ENCODE results near the gene ADAM10. TPM values are rescaled to one million over a fixed set of nuclear protein-coding genes. Genes with fewer than 3 reads are reported as not detected.

The ADAM10 gene
- total and polyA plus RNA-seq, 2 donors (not counting 1 experiment from before 2014, with no cell fraction given) = 18.8 to 138 TPM

DNA sequence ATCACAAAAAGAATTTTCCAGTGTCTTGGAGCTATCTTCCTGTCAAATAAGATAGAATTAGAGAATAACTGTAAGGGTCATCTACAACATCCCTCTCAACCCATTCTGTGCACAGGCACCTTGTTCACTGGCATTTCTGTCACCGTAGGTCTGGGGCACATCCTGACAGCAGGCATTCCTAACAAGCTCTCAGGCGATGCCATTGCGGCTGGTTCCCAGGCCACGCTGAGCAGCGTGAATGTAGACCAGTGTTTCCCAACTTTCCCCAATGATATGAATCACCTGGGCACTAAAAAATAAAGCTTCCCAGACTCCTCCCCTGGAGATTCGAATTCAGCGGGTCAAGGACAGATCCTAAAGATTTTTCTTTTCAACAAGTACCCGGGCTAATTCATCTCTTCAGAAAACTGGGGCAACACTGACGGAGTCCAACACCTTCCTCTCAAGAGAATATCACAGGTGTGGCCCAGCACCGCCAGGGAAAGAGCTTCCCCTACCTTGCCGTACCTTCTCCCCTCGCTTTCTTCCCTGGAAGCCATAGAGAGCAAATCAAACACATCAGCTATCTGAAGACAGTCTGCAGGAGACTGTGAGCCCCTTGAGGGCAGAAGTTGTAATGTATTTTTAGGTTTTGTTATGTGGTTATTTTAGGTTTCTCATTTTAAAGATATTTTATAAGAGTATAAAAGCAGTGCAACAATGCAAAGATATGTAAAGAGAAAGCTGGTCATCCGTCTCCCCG lies 174.3 kb downstream of the ADAM10 start:
- no peak for ATAC-seq (ENCODE audit: low read depth)
- no peak overlapping the region for H3K4me2 ChIP-seq (replicated peaks; ENCODE audit: low read depth, low read length, poor library complexity, severe bottlenecking)
- peaks cover 3% of the 10 kb centered on the region for H3K9me3 Mint-ChIP-seq (ENCODE audit: insufficient read depth)
- H3K9ac ChIP-seq (ENCODE audit: low read length) = no peak overlapping the region
- no peak for TF ChIP-seq EZH2 (IDR thresholded peaks at IDR 0.05; ENCODE audit: borderline replicate concordance, insufficient read depth, low read depth, low read length, poor library complexity, severe bottlenecking)
- TF ChIP-seq, protein P1, sequence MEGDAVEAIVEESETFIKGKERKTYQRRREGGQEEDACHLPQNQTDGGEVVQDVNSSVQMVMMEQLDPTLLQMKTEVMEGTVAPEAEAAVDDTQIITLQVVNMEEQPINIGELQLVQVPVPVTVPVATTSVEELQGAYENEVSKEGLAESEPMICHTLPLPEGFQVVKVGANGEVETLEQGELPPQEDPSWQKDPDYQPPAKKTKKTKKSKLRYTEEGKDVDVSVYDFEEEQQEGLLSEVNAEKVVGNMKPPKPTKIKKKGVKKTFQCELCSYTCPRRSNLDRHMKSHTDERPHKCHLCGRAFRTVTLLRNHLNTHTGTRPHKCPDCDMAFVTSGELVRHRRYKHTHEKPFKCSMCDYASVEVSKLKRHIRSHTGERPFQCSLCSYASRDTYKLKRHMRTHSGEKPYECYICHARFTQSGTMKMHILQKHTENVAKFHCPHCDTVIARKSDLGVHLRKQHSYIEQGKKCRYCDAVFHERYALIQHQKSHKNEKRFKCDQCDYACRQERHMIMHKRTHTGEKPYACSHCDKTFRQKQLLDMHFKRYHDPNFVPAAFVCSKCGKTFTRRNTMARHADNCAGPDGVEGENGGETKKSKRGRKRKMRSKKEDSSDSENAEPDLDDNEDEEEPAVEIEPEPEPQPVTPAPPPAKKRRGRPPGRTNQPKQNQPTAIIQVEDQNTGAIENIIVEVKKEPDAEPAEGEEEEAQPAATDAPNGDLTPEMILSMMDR (IDR thresholded peaks at IDR 0.05) = no peak
- peaks cover 3% of the 10 kb centered on the region for H3K4me1 Mint-ChIP-seq
- WGBS (ENCODE audit: insufficient coverage) = 94% methylated on average over 10 of the region's 14 CpGs
- H4K20me1 ChIP-seq (ENCODE audit: control insufficient read depth, insufficient read depth, low read length, poor library complexity, severe bottlenecking) = no peaks in the 10 kb centered on the region
- no peaks in the 10 kb centered on the region for H3K27me3 Mint-ChIP-seq
- CTCF ChIA-PET = no interaction called here
- H3K4me1 ChIP-seq (ENCODE audit: control insufficient read depth in 2 of 2, insufficient read depth in 2 of 2, low read length in 2 of 2) = no peaks in the 10 kb centered on the region
- H3K4me3 ChIP-seq (ENCODE audit: control extremely low read depth in 1 of 5, extremely low read depth in 1 of 5, insufficient read depth in 1 of 5, low read depth in 2 of 5, low read length in 4 of 5) = no peak overlapping the region
- no peak overlapping the region for H2AFZ ChIP-seq (ENCODE audit: insufficient read depth, low read depth, low read length, poor library complexity, severe bottlenecking)
- POLR2A ChIA-PET = no interaction called here
- no peak overlapping the region for H3K4me3 Mint-ChIP-seq
- H3K27me3 ChIP-seq (replicated peaks in 1 of 4; ENCODE audit: control extremely low read depth in 1 of 4, control insufficient read depth in 3 of 4, insufficient read depth in 4 of 4, low read length in 3 of 4) = no peaks in the 10 kb centered on the region
- H3K79me2 ChIP-seq (ENCODE audit: control insufficient read depth, insufficient read depth, low read length) = no peaks in the 10 kb centered on the region
- no peaks in the 10 kb centered on the region for H3K36me3 ChIP-seq (replicated peaks in 1 of 2; ENCODE audit: control extremely low read depth in 1 of 2, control insufficient read depth in 1 of 2, extremely low read depth in 1 of 2, insufficient read depth in 2 of 2, low read length in 1 of 2)
- no peak overlapping the region for H3K27ac ChIP-seq (ENCODE audit: low read length in 2 of 2)
- no peak for DNase-seq
- no peak overlapping the region for H3K27ac Mint-ChIP-seq
- intact Hi-C loops (cut with micrococcal nuclease) = no loop called here
- peaks cover 0 to 5% (median 0%) of the 10 kb centered on the region in 3 donors for H3K9me3 ChIP-seq (ENCODE audit: control extremely low read depth in 1 of 3, control insufficient read depth in 2 of 3, insufficient read depth in 1 of 3, low read length in 2 of 3)

DNA sequence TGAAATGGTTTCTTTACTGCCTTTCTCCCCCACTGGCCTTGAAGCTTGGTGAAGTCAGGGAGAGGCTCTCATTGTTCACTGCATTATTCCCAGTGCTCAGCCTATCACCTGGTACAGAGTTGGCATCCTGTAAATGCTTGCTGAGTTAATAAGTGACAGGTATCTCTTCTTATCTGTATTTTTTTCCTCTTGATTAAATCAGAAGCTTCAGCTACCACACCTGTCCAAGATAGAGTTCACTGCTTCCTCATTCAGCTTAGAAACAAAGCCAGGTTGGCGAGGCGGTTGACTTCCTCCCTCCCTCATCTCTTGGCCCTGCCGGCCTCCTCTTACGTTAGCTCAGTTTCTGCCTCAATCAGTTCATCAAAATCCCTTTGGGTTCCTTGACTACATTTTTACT lies 174.9 kb downstream of the ADAM10 start:
- Histone ChIP-seq H3K79me2 (ENCODE audit: control insufficient read depth, insufficient read depth, low read length) (no peaks in the 10 kb centered on the region), H3K4me3 (ENCODE audit: control extremely low read depth in 1 of 5, extremely low read depth in 1 of 5, insufficient read depth in 1 of 5, low read depth in 2 of 5, low read length in 4 of 5) (no peak overlapping the region), H3K27ac (ENCODE audit: low read length in 2 of 2) (no peak overlapping the region), H2AFZ (ENCODE audit: insufficient read depth, low read depth, low read length, poor library complexity, severe bottlenecking) (no peak overlapping the region), H3K4me2 (replicated peaks; ENCODE audit: low read depth, low read length, poor library complexity, severe bottlenecking) (no peak overlapping the region), H3K27me3 (replicated peaks in 1 of 4; ENCODE audit: control extremely low read depth in 1 of 4, control insufficient read depth in 3 of 4, insufficient read depth in 4 of 4, low read length in 3 of 4) (no peaks in the 10 kb centered on the region), H3K36me3 (replicated peaks in 1 of 2; ENCODE audit: control extremely low read depth in 1 of 2, control insufficient read depth in 1 of 2, extremely low read depth in 1 of 2, insufficient read depth in 2 of 2, low read length in 1 of 2) (no peaks in the 10 kb centered on the region), H3K9me3 (ENCODE audit: control extremely low read depth in 1 of 3, control insufficient read depth in 2 of 3, insufficient read depth in 1 of 3, low read length in 2 of 3) (peaks cover 0 to 5% (median 0%) of the 10 kb centered on the region in 3 donors), H3K4me1 (ENCODE audit: control insufficient read depth in 2 of 2, insufficient read depth in 2 of 2, low read length in 2 of 2) (no peaks in the 10 kb centered on the region), H4K20me1 (ENCODE audit: control insufficient read depth, insufficient read depth, low read length, poor library complexity, severe bottlenecking) (no peaks in the 10 kb centered on the region), H3K9ac (ENCODE audit: low read length) (no peak overlapping the region)
- intact Hi-C loops (cut with micrococcal nuclease) = no loop called here
- Mint-ChIP-seq H3K4me1 (peaks cover 3% of the 10 kb centered on the region), H3K9me3 (ENCODE audit: insufficient read depth) (peaks cover 9% of the 10 kb centered on the region), H3K27ac (no peak overlapping the region), H3K27me3 (peaks cover 5% of the 10 kb centered on the region), H3K4me3 (no peak overlapping the region)
- ChIA-PET CTCF (no interaction called here), POLR2A (no interaction called here)
- DNase-seq = no peak
- WGBS (ENCODE audit: insufficient coverage) = 14% methylated on average over 3 of the region's 4 CpGs
- no peak for ATAC-seq (ENCODE audit: low read depth)
- no peak for TF ChIP-seq EZH2 (IDR thresholded peaks at IDR 0.05; ENCODE audit: borderline replicate concordance, insufficient read depth, low read depth, low read length, poor library complexity, severe bottlenecking)
